HG03196 (cell line): ENCODE data around the gene CEBPG.

Experiments
- ATAC-seq: cut with Tn5 transposase; IDR thresholded peaks from one replicate; pipeline ENCODE4 v1.9.1; 2021; ENCODE audit not compliant: unreplicated experiment

Gene CEBPG

DNA sequence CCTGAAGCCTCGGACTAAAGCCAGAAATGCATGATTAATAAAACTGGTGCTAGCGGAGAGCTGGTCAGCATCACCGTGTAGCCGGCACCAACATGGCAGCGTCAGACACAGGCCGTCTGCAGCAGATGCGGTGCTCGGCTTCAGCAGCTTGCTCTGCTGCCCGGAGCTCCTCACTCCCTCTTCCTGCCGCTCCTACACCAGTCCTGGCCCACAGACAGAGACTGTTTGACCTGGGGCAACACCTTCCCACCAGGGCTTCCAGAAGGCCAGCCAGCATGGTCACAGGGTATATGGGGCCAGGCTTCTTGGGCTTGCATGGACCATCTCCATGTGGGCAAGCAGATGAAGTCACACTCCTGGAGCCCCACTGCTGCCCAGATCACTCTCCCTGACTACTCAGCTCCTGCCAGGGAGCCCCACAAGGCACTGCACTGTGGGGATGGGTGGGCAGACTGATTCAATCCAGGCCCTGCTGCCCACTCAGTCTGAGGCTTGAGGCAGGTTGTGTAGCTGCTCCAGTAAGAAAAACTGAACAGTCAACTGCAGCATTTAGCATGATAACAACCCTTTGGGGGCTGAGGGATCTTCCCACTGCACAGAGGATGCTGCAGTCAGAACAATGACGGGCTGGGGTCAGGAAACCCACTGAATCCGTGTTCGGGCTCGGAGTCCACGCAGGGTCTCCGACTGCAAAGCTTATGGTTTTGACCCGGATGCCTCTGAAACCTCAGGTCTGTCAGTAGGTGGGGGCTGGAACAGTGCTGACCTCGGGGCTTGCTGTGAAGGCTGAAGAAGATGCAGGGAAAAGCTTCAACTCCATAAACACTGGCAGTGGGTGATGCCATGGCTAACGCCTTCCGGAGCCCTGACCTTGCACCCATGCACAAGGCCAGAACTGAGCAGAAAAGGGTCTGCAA lies 45.6 kb downstream of the CEBPG start:
- ATAC-seq: no peak

DNA sequence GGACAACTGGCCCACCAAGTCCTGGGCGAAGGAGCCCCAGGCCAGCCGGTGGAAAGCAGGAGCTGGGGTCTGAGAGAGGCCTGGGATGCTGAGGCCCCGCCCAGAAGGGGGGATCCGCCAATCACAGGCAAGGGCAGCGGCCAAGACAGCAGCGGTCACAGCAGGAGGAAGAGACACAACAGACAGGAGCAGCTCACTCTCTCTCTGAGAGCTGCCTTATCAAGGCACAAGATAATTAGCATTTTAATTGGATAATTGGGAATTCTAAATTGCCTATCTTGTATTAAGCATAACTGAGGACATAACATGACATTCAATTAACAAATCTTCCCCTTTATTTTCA lies 46.2 kb downstream of the CEBPG start:
- ATAC-seq: no peak

DNA sequence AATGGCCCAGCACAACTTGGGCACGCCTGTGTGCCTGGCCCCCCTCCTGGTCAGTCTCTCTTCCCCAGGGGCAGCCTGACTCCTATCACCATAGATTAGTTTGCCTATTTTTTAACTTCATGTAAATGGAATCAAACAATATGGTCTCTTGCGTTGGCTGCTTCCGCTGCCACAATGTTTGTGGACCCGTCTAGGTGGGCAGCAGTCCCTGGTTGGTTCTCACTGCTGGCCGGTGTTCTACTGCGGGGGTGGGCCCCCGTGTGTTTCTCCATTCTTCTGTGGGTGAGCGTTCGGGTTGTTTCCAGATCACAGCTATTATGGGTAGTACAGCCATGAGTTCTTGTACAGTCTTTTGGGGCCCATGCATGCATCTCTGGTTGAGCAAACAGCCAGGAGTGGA lies 47.3 kb downstream of the CEBPG start:
- no peak for ATAC-seq

DNA sequence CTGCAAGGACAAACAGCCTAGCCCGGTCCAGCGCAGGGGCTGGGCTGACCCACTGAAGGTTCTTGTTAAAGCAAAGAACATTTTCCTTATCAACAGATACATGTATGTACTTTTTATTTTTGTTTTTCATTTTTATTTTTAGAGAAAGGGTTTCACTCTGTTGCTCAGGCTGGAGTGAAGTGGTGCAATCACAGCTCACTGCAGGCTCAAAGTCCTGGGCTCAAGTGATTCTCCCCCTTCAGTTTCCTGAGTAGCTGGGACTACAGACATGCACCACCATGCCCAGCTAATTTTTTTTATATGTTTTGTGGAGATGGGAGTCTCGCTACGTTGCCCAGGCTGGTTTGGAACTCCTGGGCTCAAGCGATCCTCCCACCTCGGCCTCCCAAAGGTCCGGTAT lies 47.9 kb downstream of the CEBPG start:
- ATAC-seq: no peak

- ATAC-seq: no peak
Measured at GRCh38 chr19:33422369-33423180, 49.1 kb downstream of the CEBPG start.

- no peak for ATAC-seq
Measured at GRCh38 chr19:33424181-33424580, 50.7 kb downstream of the CEBPG start.

DNA sequence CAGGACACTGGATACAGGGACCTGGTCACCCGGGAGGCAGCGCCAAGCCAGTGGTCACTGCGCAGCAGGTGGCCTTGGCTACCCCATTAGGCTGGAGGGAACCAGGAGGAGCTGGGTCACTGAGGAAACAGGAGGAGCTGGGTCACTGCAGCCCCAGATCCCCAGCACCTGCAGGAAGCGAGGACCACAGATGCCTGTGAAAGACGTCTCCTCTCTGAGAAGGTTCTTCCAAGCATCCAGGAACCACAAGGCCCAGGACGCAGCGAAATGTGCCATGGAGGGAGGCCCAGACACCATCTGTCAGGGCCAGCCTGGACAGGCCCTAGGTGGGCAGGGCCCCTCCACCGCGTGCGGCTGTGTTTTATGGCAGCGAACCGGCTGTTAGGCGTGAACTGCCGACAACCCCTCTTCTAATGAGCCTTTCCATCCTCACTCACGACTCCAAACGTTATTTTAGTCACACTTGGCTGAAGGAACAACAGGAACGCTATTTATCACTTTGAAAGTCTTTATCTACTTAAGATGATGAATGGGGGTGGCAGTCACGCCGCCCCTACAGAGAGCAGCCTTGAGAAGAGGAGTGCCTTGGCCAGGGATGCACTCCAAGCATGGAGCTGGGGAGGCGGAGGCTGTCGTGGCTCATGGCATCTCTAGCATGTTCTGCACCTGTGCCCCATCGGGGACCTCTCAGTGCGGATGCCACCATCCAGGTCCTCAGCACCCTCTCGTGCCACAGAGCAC lies 53.3 kb downstream of the CEBPG start:
- ATAC-seq: no peak

- no peak for ATAC-seq
Measured at GRCh38 chr19:33427801-33428626, 54.5 kb downstream of the CEBPG start.

GRCh38 chr19:33428627-33429125 lies 55.2 kb downstream of the CEBPG start:
- ATAC-seq: no peak

GRCh38 chr19:33429891-33430673 lies 56.6 kb downstream of the CEBPG start:
- no peak for ATAC-seq

- no peak for ATAC-seq
Measured at GRCh38 chr19:33430674-33431277, 57.3 kb downstream of the CEBPG start.

GRCh38 chr19:33432015-33432414 lies 58.5 kb downstream of the CEBPG start:
- ATAC-seq: no peak
